Keratinocyte (primary cell): ENCODE results near the gene CDYL2. TPM values are rescaled to one million over a fixed set of nuclear protein-coding genes. Genes with fewer than 3 reads are reported as not detected.

Experiments used
- DNase-seq: peaks from one replicate; pipeline ENCODE4 v3.0.0-alpha.2; 2011; ENCODE audit warnings: low read depth, missing footprints, low spot score
- FAIRE-seq: peaks from 2 replicates; lab custom pipeline; 2011; peaks lifted over from hg19 to GRCh38; lab: Jason Lieb, UNC
- H2AFZ ChIP-seq: 2 replicates; pipeline ENCODE4 v1.6.0; 2012; ENCODE audit warnings: low read length, control low read depth, inconsistent platforms; ENCODE audit not compliant: control insufficient read depth
- H3K27ac ChIP-seq: 2 replicates; pipeline ENCODE4 v1.5.1; 2011; ENCODE audit warnings: low read length; ENCODE audit not compliant: control insufficient read depth, insufficient read depth
- H3K27me3 ChIP-seq: 3 replicates; pipeline ENCODE4 v1.6.0; 2011; ENCODE audit warnings: low read length; ENCODE audit not compliant: control insufficient read depth, insufficient read depth; ENCODE audit errors: extremely low read depth
- H3K36me3 ChIP-seq, 2 experiments: 2 replicates in 1 of 2; 3 replicates in 1 of 2; pipeline ENCODE4 v1.5.1; 2011; ENCODE audit warnings: low read length in 2 of 2, mild to moderate bottlenecking in 1 of 2; ENCODE audit not compliant: control insufficient read depth in 2 of 2, insufficient read depth in 2 of 2; ENCODE audit errors: extremely low read depth in 1 of 2
- H3K4me1 ChIP-seq: 3 replicates; pipeline ENCODE4 v1.5.1; 2011; ENCODE audit warnings: low read length; ENCODE audit not compliant: control insufficient read depth, insufficient read depth; ENCODE audit errors: extremely low read depth
- H3K4me2 ChIP-seq: 3 replicates; pipeline ENCODE4 v1.6.0; 2011; ENCODE audit warnings: low read depth, low read length; ENCODE audit not compliant: control insufficient read depth, insufficient read depth; ENCODE audit errors: extremely low read depth
- H3K4me3 ChIP-seq, 3 experiments: fragments of 200-600 bp in 1 of 3; sonication (generic) in 1 of 3; 2 replicates in 2 of 3; 3 replicates in 1 of 3; pipeline ENCODE4 v1.5.1; 2011 to 2016; ENCODE audit warnings: low read length in 3 of 3, mild to moderate bottlenecking in 3 of 3, control low read depth in 2 of 3, inconsistent platforms in 1 of 3, low read depth in 1 of 3, mixed read lengths in 1 of 3, mixed run types in 1 of 3, moderate library complexity in 1 of 3; ENCODE audit not compliant: control insufficient read depth in 2 of 3, insufficient read depth in 2 of 3; ENCODE audit errors: extremely low read depth in 1 of 3
- H3K79me2 ChIP-seq: 2 replicates; pipeline ENCODE4 v1.6.0; 2012; ENCODE audit warnings: low read length; ENCODE audit not compliant: control insufficient read depth, insufficient read depth
- H3K9ac ChIP-seq: 3 replicates; pipeline ENCODE4 v1.6.0; 2011; ENCODE audit warnings: low read length; ENCODE audit not compliant: control insufficient read depth, insufficient read depth; ENCODE audit errors: extremely low read depth
- H3K9me1 ChIP-seq: 3 replicates; pipeline ENCODE4 v1.6.0; 2011; ENCODE audit warnings: low read length; ENCODE audit not compliant: control insufficient read depth, insufficient read depth; ENCODE audit errors: extremely low read depth
- H3K9me3 ChIP-seq: 2 replicates; pipeline ENCODE4 v1.5.1; 2012; ENCODE audit warnings: low read depth, low read length; ENCODE audit not compliant: control insufficient read depth
- H4K20me1 ChIP-seq: 3 replicates; pipeline ENCODE4 v1.6.0; 2011; ENCODE audit warnings: low read length; ENCODE audit not compliant: control insufficient read depth, insufficient read depth; ENCODE audit errors: extremely low read depth
- CTCF ChIP-seq, 3 experiments: IDR thresholded peaks in 1 of 3; conservative IDR thresholded peaks in 1 of 3; optimal IDR thresholded peaks in 1 of 3; 2 replicates in 2 of 3; 3 replicates in 1 of 3; pipeline versions ENCODE3 to v1.5.1; 2011; ENCODE audit warnings: low read length in 3 of 3, mild to moderate bottlenecking in 3 of 3, moderate library complexity in 2 of 3, control low read depth in 1 of 3, inconsistent platforms in 1 of 3; ENCODE audit not compliant: insufficient read depth in 2 of 3; ENCODE audit errors: extremely low read depth in 1 of 3
- EZH2 ChIP-seq: IDR thresholded peaks from one replicate; pipeline ENCODE4 v1.6.1; 2012; ENCODE audit warnings: inconsistent platforms, mild to moderate bottlenecking, low read length, moderate library complexity
- dilution Hi-C: fragments of 300-500 bp; cut with MboI; formaldehyde crosslinking; loops from one replicate; pipeline ENCODE4 v1.7.0; 2020; ENCODE audit warnings: low sequenced_read_pairs; ENCODE audit not compliant: extremely low pct_ligation_motif_present
- polyA plus RNA-seq, 5 experiments: library from polyadenylated mRNA; depleted of rRNA in 3 of 5; stranded (reverse) in 3 of 5; stranded (forward) in 1 of 5; unstranded in 1 of 5; fragments of >200 nt; gene quantifications; 1 replicate in 1 of 5; 2 replicates in 3 of 5; 3 replicates in 1 of 5; pipeline versions ENCODE4 v1.2.1 to v1.2.3, GENCODE V29; 2011 to 2012; ENCODE audit warnings: missing spikeins in 2 of 5, low read depth in 1 of 5, low replicate concordance in 1 of 5

Gene CDYL2
- polyA plus RNA-seq, 1 donor (not counting 4 experiments of a cell fraction or from before 2014, with no cell fraction given): 2.0 TPM

- FAIRE-seq (no peak), DNase-seq (no peak)
- Histone ChIP-seq H3K4me2 (no peak overlapping the region), H3K79me2 (no peaks in the 10 kb centered on the region), H3K27me3 (no peaks in the 10 kb centered on the region), H3K4me3 (no peak overlapping the region), H3K9me3 (no peaks in the 10 kb centered on the region), H4K20me1 (no peaks in the 10 kb centered on the region), H2AFZ (no peak overlapping the region), H3K9me1 (no peaks in the 10 kb centered on the region), H3K36me3 (peaks cover 0 to 3% of the 10 kb centered on the region in 2 experiments), H3K4me1 (peaks cover 2% of the 10 kb centered on the region), H3K27ac (no peak overlapping the region), H3K9ac (no peak overlapping the region)
- TF ChIP-seq EZH2 (no peak), CTCF (optimal IDR thresholded peaks at IDR 0.05 in 1 of 3, IDR thresholded peaks at IDR 0.05 in 1 of 3, conservative IDR thresholded peaks at IDR 0.05 in 1 of 3; ENCODE audit: extremely low read depth in 1 of 3, insufficient read depth in 2 of 3, low read length in 3 of 3) (no peak)
- dilution Hi-C loops: no loop called here
Measured at GRCh38 chr16:80739523-80739922, 64.9 kb downstream of the CDYL2 start.

- no peak overlapping the region for H3K9ac ChIP-seq
Measured at GRCh38 chr16:80738521-80738920, 65.9 kb downstream of the CDYL2 start.

More at GRCh38 chr16:80738521-80738920, 65.9 kb downstream of the CDYL2 start:
- H4K20me1 ChIP-seq: no peaks in the 10 kb centered on the region
- H3K36me3 ChIP-seq: peaks cover 0 to 3% of the 10 kb centered on the region in 2 experiments
- no peak overlapping the region for H3K27ac ChIP-seq
- FAIRE-seq (no peak), DNase-seq (no peak)
- no peaks in the 10 kb centered on the region for H3K79me2 ChIP-seq
- peaks cover 2% of the 10 kb centered on the region for H3K4me1 ChIP-seq
- no peaks in the 10 kb centered on the region for H3K27me3 ChIP-seq
- H3K9me3 ChIP-seq: no peaks in the 10 kb centered on the region
- H3K4me2 ChIP-seq: no peak overlapping the region
- H3K4me3 ChIP-seq: no peak overlapping the region
- dilution Hi-C loops: no loop called here
- TF ChIP-seq CTCF (optimal IDR thresholded peaks at IDR 0.05 in 1 of 3, IDR thresholded peaks at IDR 0.05 in 1 of 3, conservative IDR thresholded peaks at IDR 0.05 in 1 of 3; ENCODE audit: extremely low read depth in 1 of 3, insufficient read depth in 2 of 3, low read length in 3 of 3) (no peak), EZH2 (no peak)
- no peaks in the 10 kb centered on the region for H3K9me1 ChIP-seq
- H2AFZ ChIP-seq: no peak overlapping the region
